ENCODE results near the gene PTPRQ. TPM values are rescaled to one million over a fixed set of nuclear protein-coding genes. Genes with fewer than 3 reads are reported as not detected.

Gene PTPRQ
- total and polyA plus RNA-seq, 2 of the 8 experiments (the other 6 are each of a cell fraction or from before 2014, with no cell fraction given): not detected

- H3K27me3 ChIP-seq (replicated peaks in 1 of 4; ENCODE audit: control insufficient read depth in 3 of 4, extremely low read depth in 1 of 4, insufficient read depth in 3 of 4, low read length in 3 of 4): peaks cover 5 to 17% (median 12%) of the 10 kb centered on the region in 4 experiments
- no peak overlapping the region for H4K91ac ChIP-seq (replicated peaks; ENCODE audit: insufficient read length, low read length)
- H3K18ac ChIP-seq (ENCODE audit: extremely low read depth, low read length): peak overlapping the region; percentile 66; the same call in 1 of the 2 replicates
- H3K56ac ChIP-seq (replicated peaks; ENCODE audit: insufficient read length, low read depth, low read length): no peak overlapping the region
- H2BK120ac ChIP-seq (replicated peaks; ENCODE audit: low read depth, low read length): no peak overlapping the region
- no peak overlapping the region for H4K5ac ChIP-seq (ENCODE audit: insufficient read length, low read depth, low read length)
- POLR2A ChIA-PET (ENCODE audit: partially characterized antibody): no interaction called here
- no peaks in the 10 kb centered on the region for H4K20me1 ChIP-seq (replicated peaks in 1 of 2; ENCODE audit: control insufficient read depth in 1 of 2, insufficient read depth in 2 of 2, low read length in 2 of 2)
- H2BK20ac ChIP-seq (ENCODE audit: low read length): no peak overlapping the region
- peak overlapping the region in 1 of 4 experiments; percentile 55; a peak in 1 of 8 replicates for H3K4me3 ChIP-seq (ENCODE audit: extremely low read depth in 1 of 4, insufficient read depth in 2 of 4, low read depth in 3 of 4, low read length in 4 of 4)
- peaks cover 10 to 24% (median 19%) of the 10 kb centered on the region in 4 experiments for H3K4me1 ChIP-seq (replicated peaks in 1 of 4; ENCODE audit: control insufficient read depth in 3 of 4, insufficient read depth in 4 of 4, low read length in 3 of 4)
- H3K79me1 ChIP-seq (ENCODE audit: low read depth, low read length): no peaks in the 10 kb centered on the region
- no peak overlapping the region for H3K14ac ChIP-seq (ENCODE audit: insufficient read length)
- WGBS, 2 experiments (ENCODE audit: extremely low coverage in 1 of 2, insufficient coverage in 1 of 2, insufficient read length in 1 of 2, insufficient replicate concordance in 2 of 2, low coverage in 1 of 2, low lambda C conversion rate in 2 of 2, missing lambda C conversion rate in 1 of 2): 48% methylated on average over 10 of the region's 10 CpGs; no CpG with 5 or more reads in 1 of the 2 experiments
- no peaks in the 10 kb centered on the region for H3K79me2 ChIP-seq (ENCODE audit: control insufficient read depth in 1 of 2, insufficient read depth in 2 of 2, low read length in 2 of 2)
- H3K23ac ChIP-seq (ENCODE audit: insufficient read length): no peak overlapping the region
- no peak for DNase-seq (ENCODE audit: low read depth in 1 of 2, low spot score in 2 of 2)
- peak overlapping the region; percentile 37 to 79; a peak in 3 of 4 replicates for H3K4me2 ChIP-seq (ENCODE audit: insufficient read depth in 1 of 2, low read depth in 2 of 2, low read length in 2 of 2)
- H2BK15ac ChIP-seq (ENCODE audit: low read length): no peak overlapping the region
- H2BK12ac ChIP-seq (ENCODE audit: low read depth, low read length): no peak overlapping the region
- H2AFZ ChIP-seq (ENCODE audit: low read length): peak overlapping the region; percentile 16; the same call in 1 of the 2 replicates
- no peak overlapping the region for H3K4ac ChIP-seq (replicated peaks; ENCODE audit: insufficient read length, low read depth, low read length)
- H3K23me2 ChIP-seq (ENCODE audit: low read depth, low read length): peaks cover 4% of the 10 kb centered on the region; the same call in 1 of the 2 replicates
- FAIRE-seq: peak; percentile 45
- no peak overlapping the region for H2BK5ac ChIP-seq (ENCODE audit: low read depth, low read length)
- H3K27ac ChIP-seq (ENCODE audit: low read depth, low read length): no peak overlapping the region
- CTCF ChIA-PET (ENCODE audit: partially characterized antibody): interaction anchor here (0.7 kb wide), 1 partner anchor 241 kb away, joined by 3 read pairs; no protein-coding TSS in a partner anchor
- no peaks in the 10 kb centered on the region; a peak in 1 of 4 replicates for H3K9me3 ChIP-seq (ENCODE audit: insufficient read depth in 2 of 2, low read depth in 1 of 2, low read length in 1 of 2)
- H2AK5ac ChIP-seq (ENCODE audit: low read depth, low read length): no peak overlapping the region
- H3K9ac ChIP-seq (replicated peaks in 1 of 4; ENCODE audit: extremely low read depth in 1 of 4, low read depth in 3 of 4, low read length in 3 of 4): no peak overlapping the region
- H3K36me3 ChIP-seq (ENCODE audit: control insufficient read depth in 2 of 4, insufficient read depth in 4 of 4, low read length in 3 of 4): no peaks in the 10 kb centered on the region
- H4K8ac ChIP-seq (ENCODE audit: extremely low read depth, insufficient read depth, low read length): no peak overlapping the region
- TF ChIP-seq BRCA1 (IDR thresholded peaks at IDR 0.05; ENCODE audit: low read depth, low read length) (no peak), CTBP2 (IDR thresholded peaks at IDR 0.05; ENCODE audit: borderline replicate concordance, insufficient read depth, insufficient read length, low read length) (no peak), CBX8 (IDR thresholded peaks at IDR 0.05; ENCODE audit: borderline replicate concordance, low read depth, low read length) (no peak), JUND (IDR thresholded peaks at IDR 0.05; ENCODE audit: low read length) (no peak), TEAD4 (IDR thresholded peaks at IDR 0.05; ENCODE audit: low read depth, low read length) (no peak), RAD21 (IDR thresholded peaks at IDR 0.05 in 1 of 2, conservative IDR thresholded peaks at IDR 0.05 in 1 of 2; ENCODE audit: low read depth in 2 of 2, low read length in 2 of 2) (no peak), SIRT6 (IDR thresholded peaks at IDR 0.05; ENCODE audit: low read length) (no peak), HDAC6 (IDR thresholded peaks at IDR 0.05; ENCODE audit: low read depth, low read length) (no peak), JUN (IDR thresholded peaks at IDR 0.05; ENCODE audit: low read depth, low read length) (no peak), EGR1 (IDR thresholded peaks at IDR 0.05; ENCODE audit: borderline replicate concordance, low read depth, low read length) (no peak), GABPA (IDR thresholded peaks at IDR 0.05; ENCODE audit: borderline replicate concordance, insufficient read depth, low read length) (no peak)
- TF ChIP-seq, protein P1, sequence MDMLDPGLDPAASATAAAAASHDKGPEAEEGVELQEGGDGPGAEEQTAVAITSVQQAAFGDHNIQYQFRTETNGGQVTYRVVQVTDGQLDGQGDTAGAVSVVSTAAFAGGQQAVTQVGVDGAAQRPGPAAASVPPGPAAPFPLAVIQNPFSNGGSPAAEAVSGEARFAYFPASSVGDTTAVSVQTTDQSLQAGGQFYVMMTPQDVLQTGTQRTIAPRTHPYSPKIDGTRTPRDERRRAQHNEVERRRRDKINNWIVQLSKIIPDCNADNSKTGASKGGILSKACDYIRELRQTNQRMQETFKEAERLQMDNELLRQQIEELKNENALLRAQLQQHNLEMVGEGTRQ (IDR thresholded peaks at IDR 0.05; ENCODE audit: low read length): no peak
Measured at GRCh38 chr12:80715713-80716249, 271.7 kb downstream of the PTPRQ start.

All from H1 (cell line).